H54 (cell line): ENCODE measurements around the gene DDX24.

ENCODE experiments used
- DNase-seq: peaks from one replicate; pipeline ENCODE4 v3.0.0; 2011; ENCODE audit warnings: low spot score, mixed read lengths; ENCODE audit not compliant: insufficient read length
- FAIRE-seq: peaks from 3 replicates; lab custom pipeline; 2011; peaks lifted over from hg19 to GRCh38; lab: Jason Lieb, UNC
- POLR2A ChIP-seq: IDR thresholded peaks from 2 replicates; pipeline ENCODE4 v1.6.1; 2011; ENCODE audit warnings: low read depth, mild to moderate bottlenecking, low read length

Gene DDX24

DNA sequence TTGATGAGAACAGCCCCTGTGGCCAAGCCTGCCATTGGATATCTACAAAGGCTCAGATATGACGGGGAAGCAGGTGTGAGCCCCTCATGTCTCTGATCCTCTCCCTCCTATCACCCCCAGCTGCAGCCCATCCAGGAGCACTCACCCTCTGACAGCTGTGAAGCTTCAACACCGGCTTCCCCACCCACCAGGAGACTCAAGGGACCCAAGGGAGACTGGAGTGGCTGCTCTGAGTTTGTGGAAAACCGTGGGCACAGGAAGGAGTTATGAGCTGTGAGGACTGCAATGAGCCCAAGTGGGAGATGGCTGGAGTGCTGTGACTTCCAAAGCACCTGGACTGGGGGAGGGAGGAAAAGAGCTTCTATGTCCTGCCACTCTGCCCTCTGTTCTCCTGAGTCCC lies 40.5 kb upstream of the DDX24 start:
- FAIRE-seq (no peak), DNase-seq (no peak)

DNA sequence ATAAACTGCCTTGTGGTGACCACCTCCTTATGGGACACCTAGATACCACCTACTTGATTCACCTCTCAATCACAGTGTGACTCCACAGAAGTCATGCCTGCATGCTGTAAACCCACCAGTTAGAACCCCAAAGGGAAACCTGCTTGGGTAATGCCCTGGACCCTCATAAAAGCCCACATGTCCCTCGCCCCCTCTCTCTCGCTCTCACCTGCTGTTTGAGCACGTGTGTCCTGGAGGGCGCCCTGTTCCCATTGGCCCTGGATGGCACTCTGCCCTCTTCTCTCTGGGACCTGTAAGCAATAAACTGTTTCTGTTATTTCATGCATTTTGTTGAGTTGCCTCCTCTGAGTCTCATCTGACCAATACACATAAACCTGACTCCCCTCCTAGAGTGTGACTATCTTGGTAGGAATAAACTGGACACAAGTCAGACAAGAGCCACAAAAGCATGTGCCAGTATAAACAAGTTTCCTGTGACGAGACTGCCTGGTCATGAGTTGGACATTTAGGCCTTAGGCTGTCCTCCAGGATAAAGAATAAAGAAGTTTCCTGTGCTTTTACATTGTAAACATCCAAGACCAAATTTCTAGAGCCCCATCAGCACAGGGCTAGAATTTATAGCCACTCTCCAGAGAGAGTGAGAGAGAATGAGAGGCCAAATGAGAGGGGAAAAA lies 39.8 kb upstream of the DDX24 start:
- DNase-seq = no peak
- FAIRE-seq = no peak

More for the DNA sequence above, 40.5 kb upstream of the DDX24 start:
- no peak for TF ChIP-seq POLR2A

DNA sequence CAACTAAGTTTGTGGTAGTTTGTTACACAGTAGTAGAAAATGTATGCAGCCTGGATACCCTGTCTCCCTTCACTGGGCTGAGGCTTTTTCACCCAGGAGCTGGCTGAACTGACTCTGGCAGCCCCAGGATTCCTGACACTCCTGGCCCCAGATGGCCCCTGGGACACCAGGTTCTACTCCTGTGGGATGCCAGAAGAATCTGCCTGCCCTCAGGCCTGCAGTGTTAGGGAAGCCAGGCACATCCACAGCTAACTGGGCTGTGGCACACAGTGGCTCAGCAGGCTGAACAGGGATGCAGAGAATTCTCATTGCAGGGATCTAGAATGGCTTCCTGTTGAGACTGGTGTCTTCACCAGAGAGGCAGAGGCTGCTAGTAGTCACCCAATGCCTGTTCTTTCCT lies 38.1 kb upstream of the DDX24 start:
- FAIRE-seq (no peak), DNase-seq (no peak)
- no peak for TF ChIP-seq POLR2A

More for the DNA sequence above, 39.8 kb upstream of the DDX24 start:
- no peak for TF ChIP-seq POLR2A

DNA sequence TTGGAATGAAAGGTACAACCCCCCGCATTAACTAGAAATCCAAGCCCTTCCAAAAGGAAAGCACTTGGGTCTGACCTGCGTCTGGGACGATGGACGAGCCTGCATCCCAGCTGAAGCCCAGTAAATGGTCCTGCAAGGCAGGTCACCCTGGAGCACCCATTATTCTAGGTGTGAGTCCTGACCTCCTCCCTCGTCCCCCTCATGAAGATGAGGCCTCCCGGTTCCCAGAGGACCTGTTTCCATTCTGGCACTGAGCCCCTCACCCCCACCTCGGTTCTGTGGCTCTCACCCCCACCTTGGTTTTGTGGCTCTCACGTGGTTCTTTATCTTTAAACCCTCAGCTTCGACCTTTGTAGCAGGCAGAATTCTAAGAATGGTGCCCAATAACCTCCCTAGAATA lies 36.9 kb upstream of the DDX24 start:
- DNase-seq (no peak), FAIRE-seq (no peak)
- TF ChIP-seq POLR2A = no peak

DNA sequence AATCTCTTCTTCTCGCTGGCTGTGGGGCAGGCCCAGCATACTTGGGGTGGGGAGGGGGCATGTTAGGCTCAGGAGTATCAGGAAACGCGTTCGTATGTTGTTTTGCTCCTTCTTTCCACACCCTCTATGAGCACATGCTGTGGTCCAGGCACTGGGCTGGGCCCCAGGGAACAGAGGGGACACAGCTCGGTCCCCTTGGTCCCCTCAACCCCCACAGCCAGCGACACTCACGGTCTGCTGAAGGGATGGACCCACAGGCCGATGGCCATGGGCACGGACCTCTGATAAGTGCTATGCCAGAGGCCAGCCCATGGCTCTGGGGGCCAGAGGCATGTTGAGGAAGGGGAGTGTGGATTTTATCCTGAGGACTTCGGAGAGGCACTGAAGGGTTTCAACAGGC lies 35.7 kb upstream of the DDX24 start:
- no peak for FAIRE-seq
- DNase-seq = no peak

DNA sequence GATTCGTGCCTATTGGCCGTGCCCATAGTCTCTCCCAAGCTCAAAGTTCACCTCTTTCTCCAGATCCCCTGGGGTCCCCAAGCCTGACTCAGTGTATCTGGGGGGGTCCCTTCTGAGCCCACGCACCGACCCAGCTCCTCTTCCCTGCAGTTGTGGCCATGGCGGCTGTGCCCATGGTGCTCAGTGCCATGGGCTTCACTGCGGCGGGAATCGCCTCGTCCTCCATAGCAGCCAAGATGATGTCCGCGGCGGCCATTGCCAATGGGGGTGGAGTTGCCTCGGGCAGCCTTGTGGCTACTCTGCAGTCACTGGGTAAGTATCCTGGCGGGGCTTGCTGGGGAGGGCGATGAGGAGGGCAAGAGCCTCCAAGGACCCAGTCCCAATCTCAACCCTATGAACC lies 34.6 kb upstream of the DDX24 start:
- no peak for DNase-seq
- no peak for TF ChIP-seq POLR2A
- no peak for FAIRE-seq

More for the DNA sequence above, 35.7 kb upstream of the DDX24 start:
- TF ChIP-seq POLR2A = no peak

DNA sequence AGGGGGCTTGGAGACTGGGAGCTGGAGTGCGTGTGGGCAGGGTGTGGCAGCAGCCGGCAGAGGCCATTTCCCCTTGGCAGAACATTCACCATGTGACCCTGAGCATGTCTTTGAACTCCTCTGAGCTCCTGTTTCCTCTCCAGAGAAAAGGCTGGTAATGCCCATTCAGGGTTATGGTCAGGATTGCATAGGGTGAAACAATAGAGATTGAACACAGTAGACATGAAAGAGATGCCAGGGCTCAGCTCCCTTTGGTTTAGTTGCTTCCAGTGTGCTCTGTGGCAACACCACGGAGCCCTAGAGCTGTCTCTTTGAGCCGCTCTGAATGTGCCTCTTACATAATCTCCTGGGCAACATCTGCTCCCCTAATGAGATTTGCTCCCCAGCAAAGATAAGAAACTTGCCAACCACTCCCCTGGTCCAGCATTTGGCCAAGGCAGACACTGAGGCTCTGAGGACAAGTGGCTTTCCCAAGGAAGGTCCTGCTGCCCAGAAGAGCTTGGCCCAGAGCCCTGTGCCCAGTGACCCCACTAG lies 34.1 kb upstream of the DDX24 start:
- FAIRE-seq (no peak), DNase-seq (no peak)
- no peak for TF ChIP-seq POLR2A

DNA sequence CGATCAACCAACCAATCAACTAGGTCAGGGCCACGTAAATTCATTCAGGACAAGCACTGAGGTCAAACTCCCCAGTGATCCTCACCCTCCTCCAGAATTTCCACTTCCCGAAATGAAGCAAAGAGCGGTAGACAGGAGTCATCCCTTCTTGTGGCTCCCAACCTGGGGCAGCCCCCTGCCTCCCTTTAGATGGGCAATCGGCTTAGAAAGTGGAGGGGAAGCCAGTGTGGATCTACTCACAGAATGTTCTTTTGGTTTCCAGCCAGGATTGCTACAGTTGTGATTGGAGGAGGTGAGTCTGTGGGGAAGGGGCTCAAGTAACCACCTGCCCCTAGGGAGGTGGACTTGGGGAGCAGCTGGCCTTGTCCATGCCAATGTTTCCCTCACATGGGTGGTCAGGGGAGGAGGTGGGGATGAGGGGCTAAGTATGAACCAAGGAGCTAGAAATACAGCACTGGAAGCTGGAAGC lies 33.6 kb upstream of the DDX24 start:
- DNase-seq = no peak
- TF ChIP-seq POLR2A = no peak
- FAIRE-seq = no peak

DNA sequence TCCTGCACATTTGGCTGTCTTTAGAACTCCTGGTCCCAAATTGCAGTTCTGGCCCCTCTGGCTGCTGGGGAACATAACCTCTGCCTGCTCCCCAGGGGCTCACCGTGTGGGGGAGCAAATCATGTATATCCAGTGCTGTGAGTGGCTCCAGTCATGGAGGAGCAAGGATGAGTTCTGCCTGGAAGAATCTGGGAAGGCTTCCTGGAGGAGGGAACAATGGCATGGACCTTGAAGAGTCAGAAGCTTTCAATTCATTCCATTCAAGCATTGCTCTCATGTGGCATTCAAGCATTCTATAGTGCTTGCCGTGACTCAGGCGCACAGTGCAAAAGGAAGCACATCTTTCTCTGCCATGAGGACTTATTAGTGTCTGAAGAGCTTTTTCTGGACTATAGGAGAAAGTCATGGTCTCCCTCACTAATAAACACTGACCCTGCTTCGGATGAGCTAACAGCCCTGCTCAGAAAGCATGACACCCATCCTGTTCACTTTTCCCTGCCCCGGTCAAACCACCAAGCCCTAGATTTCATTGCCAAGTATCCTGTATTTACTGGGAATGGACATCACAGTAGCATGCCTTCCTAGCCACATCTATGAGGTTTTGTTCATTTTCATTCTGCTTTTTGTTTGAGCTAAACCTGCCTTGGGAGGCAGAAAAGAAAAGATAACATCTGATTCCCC lies 33.0 kb upstream of the DDX24 start:
- FAIRE-seq (no peak), DNase-seq (no peak)
- TF ChIP-seq POLR2A = no peak

DNA sequence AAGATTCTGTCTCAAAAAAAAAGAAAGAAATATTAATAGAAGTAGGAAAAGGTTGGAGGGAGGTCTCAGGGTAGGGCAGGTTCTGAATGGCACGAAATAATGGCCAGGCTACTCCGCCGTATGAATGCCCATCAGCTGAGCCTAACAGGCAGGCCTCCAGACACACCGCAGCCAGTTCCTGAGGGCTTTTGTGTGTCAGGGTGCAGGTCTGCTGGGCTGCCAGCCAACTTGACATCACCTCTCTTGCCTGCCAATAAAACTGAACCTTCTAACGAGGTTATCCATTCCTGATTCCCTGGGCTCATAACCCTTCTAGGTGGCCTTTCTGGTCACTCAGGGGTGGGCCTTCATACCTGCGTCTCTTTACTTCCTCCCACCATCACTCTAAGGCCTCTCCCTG lies 32.5 kb upstream of the DDX24 start:
- FAIRE-seq (no peak), DNase-seq (no peak)
- TF ChIP-seq POLR2A = no peak

DNA sequence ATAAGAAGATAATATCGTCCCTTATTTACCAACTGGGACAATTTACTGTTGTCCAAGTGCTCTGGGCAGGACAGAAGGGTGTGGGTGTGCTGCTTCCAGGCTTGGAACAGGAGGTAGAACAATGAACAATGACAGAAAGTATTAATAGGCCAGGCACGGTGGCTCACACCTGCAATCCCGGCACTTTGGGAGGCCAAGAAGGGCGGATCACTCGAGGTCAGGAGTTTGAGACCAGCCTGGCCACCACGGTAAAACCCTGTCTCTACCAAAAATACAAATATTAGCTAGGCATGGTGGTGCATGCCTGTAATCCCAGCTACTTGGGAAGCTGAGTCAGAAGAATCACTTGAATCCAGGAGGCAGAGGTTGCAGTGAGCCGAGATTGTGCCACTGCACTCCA lies 32.1 kb upstream of the DDX24 start:
- DNase-seq = no peak

DNA sequence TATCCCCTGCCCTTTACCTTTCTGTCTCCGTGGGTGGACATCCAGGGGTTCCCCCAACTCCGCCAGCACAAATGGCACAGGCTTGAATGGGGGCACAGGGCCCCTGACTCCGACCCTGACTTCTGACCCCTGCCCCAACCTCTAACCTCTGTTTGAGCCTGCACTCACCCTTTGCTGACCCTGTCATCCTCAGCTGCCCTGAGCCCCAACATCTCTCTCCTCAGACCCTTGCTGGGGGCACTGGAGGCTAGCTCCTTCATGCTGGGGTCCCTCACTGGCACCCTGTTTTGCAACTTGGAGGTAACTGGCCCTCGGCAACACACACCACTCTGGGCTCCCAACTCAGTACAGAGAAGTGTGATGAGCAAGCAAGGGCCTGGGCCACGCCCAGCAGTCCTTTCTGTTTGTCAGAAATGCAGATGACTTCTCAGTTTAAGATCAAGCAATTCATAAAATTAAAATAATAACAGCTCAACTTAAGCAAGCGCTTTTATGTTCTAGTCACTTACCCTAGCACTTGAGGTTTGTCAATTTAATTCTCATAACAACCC lies 31.6 kb upstream of the DDX24 start:
- TF ChIP-seq POLR2A = no peak
- no peak for DNase-seq

More for the DNA sequence above, 32.1 kb upstream of the DDX24 start:
- TF ChIP-seq POLR2A = no peak
- no peak for FAIRE-seq

DNA sequence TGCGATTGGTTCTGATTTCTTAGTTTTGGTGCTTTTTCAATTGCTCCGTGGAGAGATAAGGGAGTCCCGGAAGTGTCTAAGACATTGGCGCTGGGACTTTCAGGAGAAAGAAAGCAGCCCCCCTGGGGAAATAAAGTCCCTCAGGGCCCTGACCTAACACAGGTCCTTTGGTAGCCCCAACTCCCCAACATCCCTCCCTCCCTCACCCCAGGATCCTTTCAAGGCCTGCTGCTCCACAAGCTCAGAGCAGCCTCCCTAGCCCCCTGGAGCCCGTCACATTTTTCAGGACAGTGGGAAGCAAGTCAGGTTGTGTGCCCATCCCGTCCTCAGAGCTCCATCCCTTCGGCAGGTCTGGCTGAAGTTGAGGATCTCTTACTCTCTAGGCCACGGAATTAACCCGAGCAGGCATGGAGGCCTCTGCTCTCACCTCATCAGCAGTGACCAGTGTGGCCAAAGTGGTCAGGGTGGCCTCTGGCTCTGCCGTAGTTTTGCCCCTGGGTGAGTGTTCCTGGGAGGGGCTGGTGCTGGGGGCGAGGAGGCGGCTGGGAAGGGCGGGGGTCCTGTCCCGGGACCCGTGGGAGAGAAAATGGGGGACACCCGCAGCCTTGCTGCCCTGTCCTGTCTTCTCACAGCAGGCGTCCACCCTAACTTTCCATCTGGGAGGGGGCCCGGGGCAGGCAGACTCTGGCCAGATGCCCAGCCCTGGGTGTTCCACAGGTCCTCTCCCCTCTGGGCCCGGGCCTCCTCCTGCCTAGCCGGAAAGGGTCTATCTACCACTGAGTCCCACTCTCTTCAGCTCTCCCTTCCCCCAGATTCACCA lies 30.5 kb upstream of the DDX24 start:
- no peak for TF ChIP-seq POLR2A
- FAIRE-seq = no peak
- DNase-seq = no peak

More for the DNA sequence above, 31.6 kb upstream of the DDX24 start:
- no peak for FAIRE-seq
